Measurements from ENCODE around the gene XAGE1B.
"Not testable (repeated sequence)": the region's sequence is repeated elsewhere in the genome, so short reads cannot be mapped to it uniquely, and the experiment has no call there.

The XAGE1B gene

GRCh38 chrX:52516987-52517325, at the start of gene XAGE1B:
Gene XAGE1B (minus strand): TSS chrX:52517063. CDS start chrX:52515527, 1,536 bp downstream.
- H3K4me3 ChIP-seq (ENCODE audit: low read length): not testable (repeated sequence)

- no peak for TF ChIP-seq ZNF274 (IDR thresholded peaks at IDR 0.05; ENCODE audit: low read depth, low read length)
- no peak overlapping the region for H3K4me3 ChIP-seq (ENCODE audit: low read length)
Measured at GRCh38 chrX:52563105-52563504, 46.2 kb upstream of the XAGE1B start.

GRCh38 chrX:52558140-52558539, 41.3 kb upstream of the XAGE1B start:
- TF ChIP-seq ZNF274 (IDR thresholded peaks at IDR 0.05; ENCODE audit: low read depth, low read length): no peak

GRCh38 chrX:52556741-52557140, 39.9 kb upstream of the XAGE1B start:
- TF ChIP-seq ZNF274 (IDR thresholded peaks at IDR 0.05; ENCODE audit: low read depth, low read length): no peak
- no peak overlapping the region for H3K4me3 ChIP-seq (ENCODE audit: low read length)

More at GRCh38 chrX:52558140-52558539, 41.3 kb upstream of the XAGE1B start:
- no peak overlapping the region for H3K4me3 ChIP-seq (ENCODE audit: low read length)

- no peak overlapping the region for H3K4me3 ChIP-seq (ENCODE audit: low read length)
- TF ChIP-seq ZNF274 (IDR thresholded peaks at IDR 0.05; ENCODE audit: low read depth, low read length): no peak
Measured at GRCh38 chrX:52553995-52554642, 37.3 kb upstream of the XAGE1B start.

GRCh38 chrX:52548769-52549168, 31.9 kb upstream of the XAGE1B start:
- H3K4me3 ChIP-seq (ENCODE audit: low read length): not testable (repeated sequence)

- no peak overlapping the region for H3K4me3 ChIP-seq (ENCODE audit: low read length)
- TF ChIP-seq ZNF274 (IDR thresholded peaks at IDR 0.05; ENCODE audit: low read depth, low read length): no peak
Measured at GRCh38 chrX:52544147-52544840, 27.4 kb upstream of the XAGE1B start.

- no peak overlapping the region for H3K4me3 ChIP-seq (ENCODE audit: low read length)
Measured at GRCh38 chrX:52542311-52542710, 25.4 kb upstream of the XAGE1B start.

GRCh38 chrX:52541051-52541450, 24.2 kb upstream of the XAGE1B start:
- not testable (repeated sequence) for H3K4me3 ChIP-seq (ENCODE audit: low read length)

More at GRCh38 chrX:52542311-52542710, 25.4 kb upstream of the XAGE1B start:
- no peak for TF ChIP-seq ZNF274 (IDR thresholded peaks at IDR 0.05; ENCODE audit: low read depth, low read length)

GRCh38 chrX:52516110-52516986, 515 bp downstream of the XAGE1B start:
- H3K4me3 ChIP-seq (ENCODE audit: low read length): not testable (repeated sequence)

GRCh38 chrX:52511126-52511525, 5.7 kb downstream of the XAGE1B start:
- not testable (repeated sequence) for H3K4me3 ChIP-seq (ENCODE audit: low read length)

GRCh38 chrX:52509916-52510315, 6.9 kb downstream of the XAGE1B start:
- no peak for TF ChIP-seq ZNF274 (IDR thresholded peaks at IDR 0.05; ENCODE audit: low read depth, low read length)
- H3K4me3 ChIP-seq (ENCODE audit: low read length): no peak overlapping the region

- H3K4me3 ChIP-seq (ENCODE audit: low read length): no peak overlapping the region
- TF ChIP-seq ZNF274 (IDR thresholded peaks at IDR 0.05; ENCODE audit: low read depth, low read length): no peak
Measured at GRCh38 chrX:52507331-52507730, 9.5 kb downstream of the XAGE1B start.

GRCh38 chrX:52504551-52504950, 12.3 kb downstream of the XAGE1B start:
- no peak overlapping the region for H3K4me3 ChIP-seq (ENCODE audit: low read length)
- TF ChIP-seq ZNF274 (IDR thresholded peaks at IDR 0.05; ENCODE audit: low read depth, low read length): no peak

- not testable (repeated sequence) for H3K4me3 ChIP-seq (ENCODE audit: low read length)
Measured at GRCh38 chrX:52501362-52501761, 15.5 kb downstream of the XAGE1B start.

- H3K4me3 ChIP-seq (ENCODE audit: low read length): not testable (repeated sequence)
Measured at GRCh38 chrX:52496419-52496772, 20.5 kb downstream of the XAGE1B start.

GRCh38 chrX:52495545-52496418, 21.1 kb downstream of the XAGE1B start, which contains the start of gene XAGE1A:
Gene XAGE1A (plus strand): TSS chrX:52495808. CDS start chrX:52497362, 1,554 bp downstream.
- H3K4me3 ChIP-seq (ENCODE audit: low read length): not testable (repeated sequence)

- H3K4me3 ChIP-seq (ENCODE audit: low read length): not testable (repeated sequence)
Measured at GRCh38 chrX:52471301-52471700, 45.6 kb downstream of the XAGE1B start.

Data from GM08714 (cell line).